Subcutaneous adipose tissue (tissue), 4 donors: Measurements from ENCODE around the gene SLC16A10. TPM values are rescaled to one million over a fixed set of nuclear protein-coding genes. Genes with fewer than 3 reads are reported as not detected.

Experiments used
- total RNA-seq, 4 donors: library from RNA; depleted of rRNA; stranded (reverse); fragments of >200 nt; gene quantifications; one replicate each; pipeline ENCODE4 v1.1.0, GENCODE V29; 2016
- TF ChIP-seq, protein P1 (sequence below): fragments of 450-650 bp; IDR thresholded peaks from one replicate; pipeline ENCODE4 v1.5.1; 2016; ENCODE audit warnings: low read depth, mild to moderate bottlenecking, control low read depth, antibody characterized with exemption, moderate library complexity

SLC16A10 gene
- total RNA-seq, 4 donors from 2014 or later, result 2.9 to 54.6 (median 5.8) TPM

DNA sequence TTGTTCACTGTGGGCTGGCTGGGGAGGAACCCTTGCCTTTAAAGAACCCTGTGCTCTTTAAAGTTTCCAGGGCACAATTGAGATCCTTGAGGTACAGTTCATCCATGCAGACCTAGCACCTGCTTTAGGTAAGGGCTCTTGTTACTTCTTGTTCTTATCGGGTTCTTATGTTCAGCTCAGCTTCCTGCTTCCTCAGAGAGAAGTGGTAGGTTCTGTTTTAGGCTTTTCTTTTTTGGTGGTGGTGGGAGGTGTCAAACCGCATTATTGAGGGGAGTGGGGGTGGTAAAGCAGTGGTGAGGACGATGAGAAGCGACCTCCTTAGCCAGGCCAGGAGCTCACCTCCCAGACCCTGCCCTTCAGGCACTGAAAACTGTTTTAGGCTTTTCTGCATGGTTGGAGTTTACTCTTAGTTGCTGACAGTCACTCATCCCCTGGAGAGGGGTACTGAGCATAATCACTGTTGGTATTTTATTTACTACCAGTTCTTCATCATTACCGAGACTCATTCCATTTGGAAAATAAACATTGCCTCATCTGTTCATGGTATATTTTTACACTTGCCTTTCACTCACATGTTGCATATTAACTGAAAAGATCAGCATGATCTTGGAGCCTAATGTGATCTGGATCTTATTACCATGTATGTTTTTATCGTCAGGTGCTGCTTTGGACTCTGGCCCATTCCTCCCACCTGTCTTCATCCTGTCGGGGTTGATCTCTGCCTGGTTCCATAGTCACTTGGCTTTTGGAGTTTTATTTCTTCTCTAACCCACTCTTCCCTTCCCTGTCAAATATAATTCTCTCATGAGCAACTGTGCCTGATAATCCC is 35.4 kb downstream of the SLC16A10 start:
- TF ChIP-seq, protein P1, sequence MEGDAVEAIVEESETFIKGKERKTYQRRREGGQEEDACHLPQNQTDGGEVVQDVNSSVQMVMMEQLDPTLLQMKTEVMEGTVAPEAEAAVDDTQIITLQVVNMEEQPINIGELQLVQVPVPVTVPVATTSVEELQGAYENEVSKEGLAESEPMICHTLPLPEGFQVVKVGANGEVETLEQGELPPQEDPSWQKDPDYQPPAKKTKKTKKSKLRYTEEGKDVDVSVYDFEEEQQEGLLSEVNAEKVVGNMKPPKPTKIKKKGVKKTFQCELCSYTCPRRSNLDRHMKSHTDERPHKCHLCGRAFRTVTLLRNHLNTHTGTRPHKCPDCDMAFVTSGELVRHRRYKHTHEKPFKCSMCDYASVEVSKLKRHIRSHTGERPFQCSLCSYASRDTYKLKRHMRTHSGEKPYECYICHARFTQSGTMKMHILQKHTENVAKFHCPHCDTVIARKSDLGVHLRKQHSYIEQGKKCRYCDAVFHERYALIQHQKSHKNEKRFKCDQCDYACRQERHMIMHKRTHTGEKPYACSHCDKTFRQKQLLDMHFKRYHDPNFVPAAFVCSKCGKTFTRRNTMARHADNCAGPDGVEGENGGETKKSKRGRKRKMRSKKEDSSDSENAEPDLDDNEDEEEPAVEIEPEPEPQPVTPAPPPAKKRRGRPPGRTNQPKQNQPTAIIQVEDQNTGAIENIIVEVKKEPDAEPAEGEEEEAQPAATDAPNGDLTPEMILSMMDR, result no peak

DNA sequence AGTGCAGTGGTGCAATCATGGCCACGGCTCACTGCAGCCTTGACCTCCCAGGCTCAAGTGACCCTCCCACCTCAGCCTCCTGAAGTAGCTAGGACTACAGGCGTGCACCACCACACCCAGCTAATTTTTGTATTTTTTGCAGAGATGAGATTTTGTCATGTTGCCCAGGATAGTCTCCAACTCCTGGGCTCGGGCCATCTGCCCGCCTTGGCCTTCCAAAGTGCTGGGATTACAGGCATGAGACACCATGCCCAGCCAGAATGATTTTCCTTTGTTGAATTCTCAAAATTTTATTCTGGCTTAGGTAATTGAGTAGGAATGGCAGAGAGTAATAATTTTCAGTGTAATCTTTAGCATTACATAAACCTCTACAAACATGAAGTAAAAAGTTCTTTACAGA is 37.1 kb downstream of the SLC16A10 start:
- TF ChIP-seq, protein P1, result no peak

DNA sequence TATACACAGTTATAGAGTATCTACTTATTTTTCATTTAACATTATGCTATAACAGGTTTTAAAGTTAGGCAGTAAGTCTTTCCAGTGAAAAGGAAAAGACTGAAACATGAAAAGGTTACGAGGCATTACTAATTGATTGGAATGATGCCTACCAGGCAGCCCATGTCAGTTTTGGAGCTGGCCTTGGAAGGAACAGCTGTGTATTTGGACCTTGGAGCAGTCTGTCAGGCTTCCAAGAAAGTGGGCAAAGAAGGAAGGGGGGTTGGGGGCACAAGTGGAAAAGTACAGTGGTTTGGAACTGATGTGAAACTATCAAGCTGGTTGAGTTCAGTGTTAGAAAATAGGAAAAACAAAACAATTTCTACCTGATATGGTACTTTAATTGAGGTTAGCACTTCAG is 41.7 kb downstream of the SLC16A10 start:
- TF ChIP-seq, protein P1, result no peak

DNA sequence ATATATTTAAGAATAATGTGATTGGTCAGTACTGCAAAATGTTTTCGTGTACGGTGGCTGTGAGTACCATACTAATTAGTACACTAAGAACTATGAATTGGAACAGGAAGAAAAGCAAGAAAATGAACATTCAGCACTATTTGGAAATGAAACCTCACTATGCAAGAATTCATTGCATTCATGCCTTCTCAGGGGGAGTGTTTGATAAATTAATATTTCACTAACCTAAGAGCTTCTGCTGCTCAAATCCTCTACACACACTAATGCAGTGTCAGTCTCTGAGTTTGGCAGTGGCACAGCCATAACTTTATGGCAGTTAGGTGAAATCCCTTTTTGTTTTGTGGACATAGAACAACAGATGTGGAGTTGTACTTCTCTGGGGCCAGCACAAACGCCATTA is 60.1 kb downstream of the SLC16A10 start:
- TF ChIP-seq, protein P1, result no peak

DNA sequence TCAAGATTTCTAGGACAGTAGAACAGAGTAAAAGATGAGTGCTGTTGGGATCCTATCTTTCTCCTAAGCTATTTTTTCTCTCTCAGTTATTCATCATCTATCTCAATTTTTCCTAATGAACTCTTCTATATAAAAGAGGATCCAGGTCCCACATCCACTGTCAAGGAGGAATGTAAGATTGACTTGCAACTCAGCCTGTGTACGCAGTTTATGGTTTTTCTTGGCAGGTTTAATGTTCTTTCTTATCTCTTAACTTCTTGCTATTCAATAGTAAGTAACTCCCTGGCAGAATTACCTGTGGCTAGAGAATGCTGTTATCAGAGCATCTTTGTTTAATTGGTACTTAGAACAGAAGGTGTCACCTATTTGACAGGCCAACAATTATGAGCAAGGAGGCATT is 60.8 kb downstream of the SLC16A10 start:
- TF ChIP-seq, protein P1, result no peak

DNA sequence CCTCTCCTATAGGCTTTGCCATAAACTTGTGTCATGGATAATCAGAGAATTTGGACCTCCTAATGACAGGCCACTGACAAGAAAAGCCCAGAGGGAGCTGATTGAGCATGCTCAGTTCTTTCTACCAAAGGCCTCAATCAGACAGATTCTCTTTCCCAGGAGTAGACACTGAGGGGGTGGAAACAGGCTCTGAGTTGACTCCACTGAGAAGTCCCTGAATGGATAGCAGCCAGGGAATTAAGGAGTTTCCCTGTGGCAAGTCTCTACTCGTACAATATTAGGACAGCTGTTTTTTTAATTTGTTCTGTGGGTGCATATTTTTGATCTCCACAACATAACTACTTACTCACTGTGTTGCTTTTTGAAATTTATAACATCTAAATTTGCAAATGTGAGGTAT is 63.3 kb downstream of the SLC16A10 start:
- TF ChIP-seq, protein P1, result no peak

DNA sequence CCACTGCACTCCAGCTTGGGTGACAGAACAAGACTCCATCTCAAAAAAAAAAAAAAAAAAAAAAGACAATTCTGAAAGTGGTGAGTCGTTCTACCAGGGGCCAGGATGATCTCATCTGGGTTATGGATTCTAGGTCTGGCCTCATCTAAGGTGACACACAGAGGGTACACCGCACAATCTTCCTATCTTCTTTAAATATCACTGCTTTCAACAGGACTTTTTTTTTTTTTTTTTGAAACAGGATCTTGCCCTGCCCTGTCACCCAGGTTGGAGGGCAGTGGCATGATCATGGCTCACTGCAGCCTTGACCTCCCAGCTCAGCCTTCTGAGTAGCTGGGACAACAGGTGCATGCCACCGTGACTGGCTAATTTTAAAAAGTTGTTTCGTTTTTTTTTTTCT is 67.7 kb downstream of the SLC16A10 start:
- TF ChIP-seq, protein P1, result no peak
